OCI-LY1 (cell line): ENCODE results near the gene TACR1.

Experiments
- CTCF ChIP-seq: fragments of 200-600 bp; sonication (generic), shearing (Covaris generic); IDR thresholded peaks from 2 replicates; pipeline ENCODE4 v1.5.1; 2017; ENCODE audit warnings: mild to moderate bottlenecking, antibody characterized with exemption, low read length, moderate library complexity, mixed read lengths
- EZH2 ChIP-seq: fragments of 200-600 bp; sonication (generic), shearing (Covaris generic); IDR thresholded peaks from 2 replicates; pipeline ENCODE4 v1.8.0; 2017; ENCODE audit warnings: borderline replicate concordance, mixed run types, mild to moderate bottlenecking, antibody characterized with exemption, low read length, moderate library complexity, mixed read lengths

GRCh38 chr2:75177427-75177826 lies 21.9 kb downstream of the TACR1 start:
- TF ChIP-seq CTCF: no peak
- TF ChIP-seq EZH2: no peak
